ENCODE data around the gene ST7. TPM values are rescaled to one million over a fixed set of nuclear protein-coding genes. Genes with fewer than 3 reads are reported as not detected.

Gene ST7
- polyA plus RNA-seq, 1 donor from 2014 or later = 76.8 TPM

- no peaks in the 10 kb centered on the region for H3K27me3 ChIP-seq (ENCODE audit: insufficient read depth, low read depth, low read length)
- H3K9me2 ChIP-seq (ENCODE audit: insufficient read depth, low read length) = no peaks in the 10 kb centered on the region
- no peak overlapping the region for H3K9ac ChIP-seq (ENCODE audit: low read length)
- H3K36me3 ChIP-seq (ENCODE audit: insufficient read depth, low read length) = no peaks in the 10 kb centered on the region
- H3K79me2 ChIP-seq (replicated peaks; ENCODE audit: insufficient read depth, low read length) = peaks cover 57% of the 10 kb centered on the region
- peaks cover 19% of the 10 kb centered on the region for H4K20me1 ChIP-seq (ENCODE audit: insufficient read depth)
- H3K27ac ChIP-seq (ENCODE audit: low read length) = no peak overlapping the region
- H3K4me2 ChIP-seq (ENCODE audit: low read length) = no peak overlapping the region
- no peak overlapping the region for H2AFZ ChIP-seq (ENCODE audit: low read depth, low read length)
- no peaks in the 10 kb centered on the region for H3K9me3 ChIP-seq (ENCODE audit: low read length)
- H3K4me3 ChIP-seq (ENCODE audit: low read length) = no peak overlapping the region
- H3F3A ChIP-seq (ENCODE audit: insufficient read depth, low read length, poor library complexity, severe bottlenecking) = no peaks in the 10 kb centered on the region
- TF ChIP-seq CTCF (IDR thresholded peaks at IDR 0.05; ENCODE audit: poor library complexity, severe bottlenecking) = no peak
- TF ChIP-seq EZH2 (IDR thresholded peaks at IDR 0.05; ENCODE audit: borderline replicate concordance, insufficient read depth, low read length, poor library complexity, severe bottlenecking) = no peak
- TF ChIP-seq MXI1 (conservative IDR thresholded peaks at IDR 0.05; ENCODE audit: poor library complexity, severe bottlenecking) = no peak
- TF ChIP-seq POLR2AphosphoS5 (IDR thresholded peaks at IDR 0.05) = no peak
Observed at GRCh38 chr7:117085769-117086463, 132.6 kb downstream of the ST7 start.

GRCh38 chr7:117086788-117087187 lies 133.5 kb downstream of the ST7 start:
- H3K4me3 ChIP-seq (ENCODE audit: low read length) = no peak overlapping the region
- no peak for TF ChIP-seq CTCF (IDR thresholded peaks at IDR 0.05; ENCODE audit: poor library complexity, severe bottlenecking)
- no peak for TF ChIP-seq EZH2 (IDR thresholded peaks at IDR 0.05; ENCODE audit: borderline replicate concordance, insufficient read depth, low read length, poor library complexity, severe bottlenecking)
- TF ChIP-seq SMC3 (conservative IDR thresholded peaks at IDR 0.05; ENCODE audit: poor library complexity) = no peak
- TF ChIP-seq MXI1 (conservative IDR thresholded peaks at IDR 0.05; ENCODE audit: poor library complexity, severe bottlenecking) = no peak
- H3K9me3 ChIP-seq (ENCODE audit: low read length) = no peaks in the 10 kb centered on the region
- no peak overlapping the region for H3K9ac ChIP-seq (ENCODE audit: low read length)
- H3K27me3 ChIP-seq (ENCODE audit: insufficient read depth, low read depth, low read length) = no peaks in the 10 kb centered on the region
- peaks cover 49% of the 10 kb centered on the region for H3K79me2 ChIP-seq (replicated peaks; ENCODE audit: insufficient read depth, low read length)
- no peak overlapping the region for H3K27ac ChIP-seq (ENCODE audit: low read length)
- H2AFZ ChIP-seq (ENCODE audit: low read depth, low read length) = no peak overlapping the region
- H3K4me2 ChIP-seq (ENCODE audit: low read length) = no peak overlapping the region
- peaks cover 19% of the 10 kb centered on the region for H4K20me1 ChIP-seq (ENCODE audit: insufficient read depth)
- no peaks in the 10 kb centered on the region for H3F3A ChIP-seq (ENCODE audit: insufficient read depth, low read length, poor library complexity, severe bottlenecking)
- no peaks in the 10 kb centered on the region for H3K9me2 ChIP-seq (ENCODE audit: insufficient read depth, low read length)
- no peaks in the 10 kb centered on the region for H3K36me3 ChIP-seq (ENCODE audit: insufficient read depth, low read length)

- Histone ChIP-seq H3K27me3 (ENCODE audit: insufficient read depth, low read depth, low read length) (no peaks in the 10 kb centered on the region), H3K36me3 (ENCODE audit: insufficient read depth, low read length) (no peaks in the 10 kb centered on the region), H3K4me3 (ENCODE audit: low read length) (no peak overlapping the region), H3F3A (ENCODE audit: insufficient read depth, low read length, poor library complexity, severe bottlenecking) (no peaks in the 10 kb centered on the region), H4K20me1 (ENCODE audit: insufficient read depth) (peaks cover 16% of the 10 kb centered on the region), H3K79me2 (replicated peaks; ENCODE audit: insufficient read depth, low read length) (peaks cover 50% of the 10 kb centered on the region), H3K4me2 (ENCODE audit: low read length) (no peak overlapping the region), H3K27ac (ENCODE audit: low read length) (no peak overlapping the region), H3K9me2 (ENCODE audit: insufficient read depth, low read length) (no peaks in the 10 kb centered on the region), H3K9ac (ENCODE audit: low read length) (no peak overlapping the region), H2AFZ (ENCODE audit: low read depth, low read length) (no peak overlapping the region), H3K9me3 (ENCODE audit: low read length) (no peaks in the 10 kb centered on the region)
- TF ChIP-seq REST (IDR thresholded peaks at IDR 0.05; ENCODE audit: borderline replicate concordance) (no peak), EP300 (conservative IDR thresholded peaks at IDR 0.05; ENCODE audit: poor library complexity, severe bottlenecking) (no peak), EZH2 (IDR thresholded peaks at IDR 0.05; ENCODE audit: borderline replicate concordance, insufficient read depth, low read length, poor library complexity, severe bottlenecking) (no peak), POLR2AphosphoS5 (IDR thresholded peaks at IDR 0.05) (no peak), MXI1 (conservative IDR thresholded peaks at IDR 0.05; ENCODE audit: poor library complexity, severe bottlenecking) (no peak), RAD21 (conservative IDR thresholded peaks at IDR 0.05) (no peak), CTCF (IDR thresholded peaks at IDR 0.05; ENCODE audit: poor library complexity, severe bottlenecking) (no peak), TAF1 (IDR thresholded peaks at IDR 0.05; ENCODE audit: low read depth) (no peak), SMC3 (conservative IDR thresholded peaks at IDR 0.05; ENCODE audit: poor library complexity) (no peak)
Observed at GRCh38 chr7:117087639-117088396, 134.5 kb downstream of the ST7 start.
